Astrocyte of the spinal cord (primary cell): ENCODE measurements around the gene PRDM15.

Experiments
- DNase-seq: peaks from one replicate; pipeline ENCODE4 v3.0.0; 2011; ENCODE audit warnings: low read depth, low spot score
- H3K4me3 ChIP-seq: 2 replicates; pipeline ENCODE4 v1.5.1; 2011; ENCODE audit warnings: low read depth, mild to moderate bottlenecking, low read length, moderate library complexity
- in situ Hi-C: cut with HindIII; loops from 2 replicates; pipeline ENCODE4 v1.10.0; 2017; ENCODE audit warnings: low sequenced_read_pairs
- TF ChIP-seq, protein P1 (sequence below): IDR thresholded peaks from 2 replicates; pipeline ENCODE4 v1.5.1; 2012; ENCODE audit warnings: low read depth, mild to moderate bottlenecking, low read length, inconsistent platforms

PRDM15 gene

GRCh38 chr21:41883582-41883981 lies 4.4 kb upstream of the PRDM15 start:
- no peak for DNase-seq
- no peak overlapping the region for H3K4me3 ChIP-seq

DNA sequence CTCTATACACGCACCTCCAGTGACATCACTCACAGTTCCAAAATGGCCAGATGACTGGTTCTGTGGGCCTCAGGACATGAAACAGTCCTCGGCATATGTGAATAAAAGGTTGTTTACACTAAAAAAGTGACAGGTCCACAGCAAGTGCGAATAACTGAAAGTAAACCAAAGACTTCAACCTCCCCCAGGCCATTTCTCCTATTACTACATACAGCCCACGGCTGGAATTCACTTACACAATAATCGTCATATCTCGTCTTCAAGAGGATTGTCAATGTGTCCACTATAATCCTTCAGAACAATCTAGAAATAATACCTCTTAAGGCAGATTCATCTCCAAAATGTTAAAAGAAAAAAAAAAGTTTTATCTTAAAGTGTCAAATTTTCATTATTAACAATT lies 1.9 kb upstream of the PRDM15 start:
- H3K4me3 ChIP-seq, result no peak overlapping the region
- in situ Hi-C loops, result no loop called here
- no peak for DNase-seq
- TF ChIP-seq, protein P1, sequence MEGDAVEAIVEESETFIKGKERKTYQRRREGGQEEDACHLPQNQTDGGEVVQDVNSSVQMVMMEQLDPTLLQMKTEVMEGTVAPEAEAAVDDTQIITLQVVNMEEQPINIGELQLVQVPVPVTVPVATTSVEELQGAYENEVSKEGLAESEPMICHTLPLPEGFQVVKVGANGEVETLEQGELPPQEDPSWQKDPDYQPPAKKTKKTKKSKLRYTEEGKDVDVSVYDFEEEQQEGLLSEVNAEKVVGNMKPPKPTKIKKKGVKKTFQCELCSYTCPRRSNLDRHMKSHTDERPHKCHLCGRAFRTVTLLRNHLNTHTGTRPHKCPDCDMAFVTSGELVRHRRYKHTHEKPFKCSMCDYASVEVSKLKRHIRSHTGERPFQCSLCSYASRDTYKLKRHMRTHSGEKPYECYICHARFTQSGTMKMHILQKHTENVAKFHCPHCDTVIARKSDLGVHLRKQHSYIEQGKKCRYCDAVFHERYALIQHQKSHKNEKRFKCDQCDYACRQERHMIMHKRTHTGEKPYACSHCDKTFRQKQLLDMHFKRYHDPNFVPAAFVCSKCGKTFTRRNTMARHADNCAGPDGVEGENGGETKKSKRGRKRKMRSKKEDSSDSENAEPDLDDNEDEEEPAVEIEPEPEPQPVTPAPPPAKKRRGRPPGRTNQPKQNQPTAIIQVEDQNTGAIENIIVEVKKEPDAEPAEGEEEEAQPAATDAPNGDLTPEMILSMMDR, result no peak

More at GRCh38 chr21:41883582-41883981, 4.4 kb upstream of the PRDM15 start:
- in situ Hi-C loops, result no loop called here
- TF ChIP-seq, protein P1, result no peak

DNA sequence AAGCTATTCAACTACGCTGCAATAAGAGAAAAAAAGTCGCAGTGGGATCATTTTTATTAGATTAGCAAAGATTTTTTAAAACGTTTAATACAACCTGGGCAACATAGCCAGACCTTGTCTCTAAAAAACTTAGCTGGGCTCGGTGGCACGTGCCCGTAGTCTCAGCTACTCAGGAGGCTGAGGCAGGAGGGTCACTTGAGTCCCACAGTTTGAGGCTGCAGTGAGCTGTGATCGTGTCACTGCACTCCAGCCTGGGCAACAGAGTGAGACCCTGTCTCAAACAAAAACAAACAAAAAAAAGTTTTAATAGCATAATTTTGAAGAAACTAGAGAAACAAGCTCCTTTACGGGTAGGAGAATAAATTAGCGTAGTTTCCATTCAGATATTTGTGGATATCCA lies 1.0 kb upstream of the PRDM15 start:
- DNase-seq, result no peak
- in situ Hi-C loops, result no loop called here
- TF ChIP-seq, protein P1, result no peak
- H3K4me3 ChIP-seq, result peak overlapping the region; percentile 63

- peak; percentile 85 for DNase-seq
- peak overlapping the region; percentile 85 for H3K4me3 ChIP-seq
- in situ Hi-C loops, result no loop called here
Measured at GRCh38 chr21:41878831-41879189, 334 bp downstream of the PRDM15 start.

GRCh38 chr21:41877901-41878830 lies 978 bp downstream of the PRDM15 start:
- peak overlapping the region; percentile 85 for H3K4me3 ChIP-seq
- TF ChIP-seq, protein P1, result no peak
- peak; percentile 73 for DNase-seq
- in situ Hi-C loops, result no loop called here

More at GRCh38 chr21:41878831-41879189, 334 bp downstream of the PRDM15 start:
- TF ChIP-seq, protein P1, result no peak

DNA sequence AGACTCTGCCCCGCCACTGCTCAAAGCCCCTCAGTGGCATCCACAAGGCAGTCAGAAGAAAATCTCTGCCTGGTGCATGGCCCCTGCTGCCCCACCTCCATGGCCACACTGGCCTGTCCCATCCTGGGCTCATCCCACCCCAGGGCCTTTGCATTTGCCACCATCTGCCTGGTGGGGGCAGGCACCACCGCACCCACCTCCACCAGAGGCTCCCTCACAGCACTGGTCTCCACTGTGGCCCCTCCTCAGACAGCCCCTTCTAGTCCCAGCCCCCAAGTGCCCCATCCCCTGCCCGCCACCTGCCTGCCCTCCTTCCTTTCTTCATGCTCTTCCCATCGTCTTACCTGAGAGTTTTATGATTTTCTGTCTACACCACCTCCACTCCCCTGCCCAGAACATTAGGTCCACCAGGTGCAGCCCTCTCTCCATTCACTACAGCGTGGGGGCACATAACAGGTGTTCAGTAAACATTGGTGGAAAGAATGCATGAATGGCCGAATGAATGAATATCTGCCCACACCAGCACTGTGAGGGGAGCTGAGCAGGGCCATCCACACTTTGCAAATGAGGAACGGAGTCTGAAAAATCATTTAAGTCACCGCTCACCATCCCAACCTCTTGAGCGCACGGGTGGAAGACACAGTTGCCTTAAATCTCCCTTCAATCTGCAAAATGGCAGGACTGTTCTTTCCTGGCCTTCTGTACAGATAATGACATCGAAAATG lies 2.1 kb downstream of the PRDM15 start:
- H3K4me3 ChIP-seq, result peak overlapping the region; percentile 85
- no peak for DNase-seq
- in situ Hi-C loops, result no loop called here
- TF ChIP-seq, protein P1, result no peak
